Measurements from ENCODE around the gene GALNT1. TPM values are rescaled to one million over a fixed set of nuclear protein-coding genes. Genes with fewer than 3 reads are reported as not detected.
A peak's percentile ranks its signal among the peaks of the same experiment; 100 is the strongest.

The GALNT1 gene
- total and polyA plus RNA-seq, 2 donors (not counting 1 experiment from before 2014, with no cell fraction given) = 7.5 to 51.3 TPM

- ATAC-seq (ENCODE audit: low read depth) (no peak), DNase-seq (no peak)
- ChIA-PET CTCF (no interaction called here), POLR2A (no interaction called here)
- Histone ChIP-seq H4K20me1 (ENCODE audit: control insufficient read depth, insufficient read depth, low read length, poor library complexity, severe bottlenecking) (no peaks in the 10 kb centered on the region), H3K4me3 (ENCODE audit: control extremely low read depth in 1 of 5, extremely low read depth in 1 of 5, insufficient read depth in 1 of 5, low read depth in 2 of 5, low read length in 4 of 5) (no peak overlapping the region), H3K27ac (ENCODE audit: low read length in 2 of 2) (no peak overlapping the region), H3K4me2 (replicated peaks; ENCODE audit: low read depth, low read length, poor library complexity, severe bottlenecking) (peak overlapping the region; percentile 16), H3K9ac (ENCODE audit: low read length) (no peak overlapping the region), H3K36me3 (replicated peaks in 1 of 2; ENCODE audit: control extremely low read depth in 1 of 2, control insufficient read depth in 1 of 2, extremely low read depth in 1 of 2, insufficient read depth in 2 of 2, low read length in 1 of 2) (peaks cover 0 to 2% of the 10 kb centered on the region in 2 experiments), H3K4me1 (ENCODE audit: control insufficient read depth in 2 of 2, insufficient read depth in 2 of 2, low read length in 2 of 2) (peaks cover 6 to 7% of the 10 kb centered on the region in 2 donors), H3K9me3 (ENCODE audit: control extremely low read depth in 1 of 3, control insufficient read depth in 2 of 3, insufficient read depth in 1 of 3, low read length in 2 of 3) (peaks cover 0 to 12% (median 0%) of the 10 kb centered on the region in 3 donors), H3K79me2 (ENCODE audit: control insufficient read depth, insufficient read depth, low read length) (peaks cover 19% of the 10 kb centered on the region), H3K27me3 (replicated peaks in 1 of 4; ENCODE audit: control extremely low read depth in 1 of 4, control insufficient read depth in 3 of 4, insufficient read depth in 4 of 4, low read length in 3 of 4) (no peaks in the 10 kb centered on the region), H2AFZ (ENCODE audit: insufficient read depth, low read depth, low read length, poor library complexity, severe bottlenecking) (no peak overlapping the region)
- Mint-ChIP-seq H3K4me3 (peak overlapping the region; percentile 0), H3K27me3 (no peaks in the 10 kb centered on the region), H3K27ac (peak overlapping the region; percentile 3), H3K4me1 (peaks cover 14% of the 10 kb centered on the region), H3K9me3 (ENCODE audit: insufficient read depth) (peaks cover 10% of the 10 kb centered on the region)
- TF ChIP-seq EZH2 (IDR thresholded peaks at IDR 0.05; ENCODE audit: borderline replicate concordance, insufficient read depth, low read depth, low read length, poor library complexity, severe bottlenecking) = no peak
- TF ChIP-seq CTCF (IDR thresholded peaks at IDR 0.05) = no peak
- no CpG with 5 or more reads among the region's 4 CpGs for WGBS (ENCODE audit: insufficient coverage)
- intact Hi-C loops (cut with micrococcal nuclease) = no loop called here
Measured at GRCh38 chr18:35641467-35641866, 59.9 kb downstream of the GALNT1 start.

- no peak overlapping the region for H3K4me3 ChIP-seq (ENCODE audit: control extremely low read depth in 1 of 5, extremely low read depth in 1 of 5, insufficient read depth in 1 of 5, low read depth in 2 of 5, low read length in 4 of 5)
- H3K79me2 ChIP-seq (ENCODE audit: control insufficient read depth, insufficient read depth, low read length) = peaks cover 24% of the 10 kb centered on the region
- DNase-seq (no peak), ATAC-seq (ENCODE audit: low read depth) (no peak)
- ChIA-PET CTCF (no interaction called here), POLR2A (interaction anchor here (0.6 kb wide), 1 partner anchor 73 kb away, joined by 3 read pairs; no protein-coding TSS in a partner anchor)
- TF ChIP-seq CTCF (IDR thresholded peaks at IDR 0.05) (no peak), EZH2 (IDR thresholded peaks at IDR 0.05; ENCODE audit: borderline replicate concordance, insufficient read depth, low read depth, low read length, poor library complexity, severe bottlenecking) (no peak)
- WGBS (ENCODE audit: insufficient coverage) = 100% methylated on average over 2 of the region's 3 CpGs
- no peak overlapping the region for H2AFZ ChIP-seq (ENCODE audit: insufficient read depth, low read depth, low read length, poor library complexity, severe bottlenecking)
- peaks cover 0 to 12% (median 0%) of the 10 kb centered on the region in 3 donors for H3K9me3 ChIP-seq (ENCODE audit: control extremely low read depth in 1 of 3, control insufficient read depth in 2 of 3, insufficient read depth in 1 of 3, low read length in 2 of 3)
- no peak overlapping the region for H3K27ac ChIP-seq (ENCODE audit: low read length in 2 of 2)
- H4K20me1 ChIP-seq (ENCODE audit: control insufficient read depth, insufficient read depth, low read length, poor library complexity, severe bottlenecking) = no peaks in the 10 kb centered on the region
- no peaks in the 10 kb centered on the region for H3K27me3 ChIP-seq (replicated peaks in 1 of 4; ENCODE audit: control extremely low read depth in 1 of 4, control insufficient read depth in 3 of 4, insufficient read depth in 4 of 4, low read length in 3 of 4)
- H3K27ac Mint-ChIP-seq = no peak overlapping the region
- H3K9me3 Mint-ChIP-seq (ENCODE audit: insufficient read depth) = peaks cover 9% of the 10 kb centered on the region
- H3K36me3 ChIP-seq (replicated peaks in 1 of 2; ENCODE audit: control extremely low read depth in 1 of 2, control insufficient read depth in 1 of 2, extremely low read depth in 1 of 2, insufficient read depth in 2 of 2, low read length in 1 of 2) = peaks cover 0 to 2% of the 10 kb centered on the region in 2 experiments
- no peak overlapping the region for H3K4me2 ChIP-seq (replicated peaks; ENCODE audit: low read depth, low read length, poor library complexity, severe bottlenecking)
- peaks cover 17% of the 10 kb centered on the region for H3K4me1 Mint-ChIP-seq
- no peak overlapping the region for H3K9ac ChIP-seq (ENCODE audit: low read length)
- peaks cover 6 to 7% of the 10 kb centered on the region in 2 donors for H3K4me1 ChIP-seq (ENCODE audit: control insufficient read depth in 2 of 2, insufficient read depth in 2 of 2, low read length in 2 of 2)
- intact Hi-C loops (cut with micrococcal nuclease) = no loop called here
- no peaks in the 10 kb centered on the region for H3K27me3 Mint-ChIP-seq
- no peak overlapping the region for H3K4me3 Mint-ChIP-seq
Measured at GRCh38 chr18:35641916-35642315, 60.4 kb downstream of the GALNT1 start.
